Measurements from ENCODE around the gene ATP6V1B1. TPM values are rescaled to one million over a fixed set of nuclear protein-coding genes. Genes with fewer than 3 reads are reported as not detected.
"Not testable (repeated sequence)": the region's sequence is repeated elsewhere in the genome, so short reads cannot be mapped to it uniquely, and the experiment has no call there.

Gene ATP6V1B1
- total and polyA plus RNA-seq, 2 experiments from 2014 or later: not detected

- no peak for TF ChIP-seq ZNF462 (CRISPR knock-in tag; IDR thresholded peaks at IDR 0.05)
Measured at GRCh38 chr2:71008342-71008741, 72.6 kb downstream of the ATP6V1B1 start (continued).

- H4K20me1 ChIP-seq (replicated peaks; ENCODE audit: insufficient read depth); H3K27me3 Mint-ChIP-seq (ENCODE audit: insufficient read depth, low read depth, poor library complexity); H3K4me1 ChIP-seq (ENCODE audit: insufficient read depth); DNase-seq (ENCODE audit: low spot score); H3K9me3 Mint-ChIP-seq; H3K4me1 Mint-ChIP-seq; H3K79me2 ChIP-seq (replicated peaks; ENCODE audit: insufficient read depth); H3K27ac ChIP-seq (ENCODE audit: low read depth); H3K9me2 ChIP-seq (ENCODE audit: insufficient read depth); H3F3A ChIP-seq (replicated peaks; ENCODE audit: low read depth); H3K4me3 Mint-ChIP-seq; H3K4me2 ChIP-seq; ATAC-seq; H3K27ac Mint-ChIP-seq; H2AFZ ChIP-seq; H3K27me3 ChIP-seq (ENCODE audit: insufficient read depth); H3K4me3 ChIP-seq; H3K36me3 ChIP-seq (ENCODE audit: insufficient read depth); H3K36me3 Mint-ChIP-seq (ENCODE audit: low read depth): not testable (repeated sequence)
Measured at GRCh38 chr2:71011786-71012185, 76.1 kb downstream of the ATP6V1B1 start.

Small RNAs within 50 kb of the gene (small RNA-seq; reads per million reads assigned to genes)
- gene RF02272 (ENCODE audit: low replicate concordance) (not detected), gene RN7SL160P (ENCODE audit: low replicate concordance) (not detected)

Other genes starting within 250 kb of the ATP6V1B1 start
- gene ADD2, start 167.7 kb upstream of the ATP6V1B1 start, total RNA-seq (2014; rRNA removed; shearing (Covaris generic)): 138 and 223 TPM in 2 replicates
- 34.6 and 40.2 TPM in 2 replicates for gene ADD2, start 167.7 kb upstream of the ATP6V1B1 start, polyA plus RNA-seq (2016; fragmentation: Nextera tagmentation; extraction: Ambion mirVana)
- gene FIGLA, start 145.3 kb upstream of the ATP6V1B1 start, total RNA-seq (2014; rRNA removed; shearing (Covaris generic)): not detected in 2 replicates
- gene FIGLA, start 145.3 kb upstream of the ATP6V1B1 start, polyA plus RNA-seq (2016; fragmentation: Nextera tagmentation; extraction: Ambion mirVana): not detected in 2 replicates
- gene CLEC4F, start 115.3 kb upstream of the ATP6V1B1 start, total RNA-seq (2014; rRNA removed; shearing (Covaris generic)): not detected in 2 replicates
- not detected in 2 replicates for gene CLEC4F, start 115.3 kb upstream of the ATP6V1B1 start, polyA plus RNA-seq (2016; fragmentation: Nextera tagmentation; extraction: Ambion mirVana)
- gene CD207, start 100.1 kb upstream of the ATP6V1B1 start, total RNA-seq (2014; rRNA removed; shearing (Covaris generic)): not detected in 2 replicates
- gene CD207, start 100.1 kb upstream of the ATP6V1B1 start, polyA plus RNA-seq (2016; fragmentation: Nextera tagmentation; extraction: Ambion mirVana): not detected in 2 replicates
- gene VAX2, start 35.3 kb upstream of the ATP6V1B1 start, total RNA-seq (2014; rRNA removed; shearing (Covaris generic)): 0.31 TPM in 1 of 2 replicates, not detected in the other
- gene VAX2, start 35.3 kb upstream of the ATP6V1B1 start, polyA plus RNA-seq (2016; fragmentation: Nextera tagmentation; extraction: Ambion mirVana): not detected in 2 replicates
- 0.73 and 1.3 TPM in 2 replicates for gene ANKRD53, start 42.7 kb downstream of the ATP6V1B1 start, total RNA-seq (2014; rRNA removed; shearing (Covaris generic))
- 0.32 and 0.59 TPM in 2 replicates for gene ANKRD53, start 42.7 kb downstream of the ATP6V1B1 start, polyA plus RNA-seq (2016; fragmentation: Nextera tagmentation; extraction: Ambion mirVana)
- 17.5 and 22.8 TPM in 2 replicates for gene TEX261, start 59.0 kb downstream of the ATP6V1B1 start, total RNA-seq (2014; rRNA removed; shearing (Covaris generic))
- gene TEX261, start 59.0 kb downstream of the ATP6V1B1 start, polyA plus RNA-seq (2016; fragmentation: Nextera tagmentation; extraction: Ambion mirVana): 5.7 and 6.0 TPM in 2 replicates
- 24.3 and 55.6 TPM in 2 replicates for gene NAGK, start 132.7 kb downstream of the ATP6V1B1 start, total RNA-seq (2014; rRNA removed; shearing (Covaris generic))
- gene NAGK, start 132.7 kb downstream of the ATP6V1B1 start, polyA plus RNA-seq (2016; fragmentation: Nextera tagmentation; extraction: Ambion mirVana): 47.0 and 48.0 TPM in 2 replicates
- 8.4 and 9.9 TPM in 2 replicates for gene MCEE, start 194.3 kb downstream of the ATP6V1B1 start, total RNA-seq (2014; rRNA removed; shearing (Covaris generic))
- gene MCEE, start 194.3 kb downstream of the ATP6V1B1 start, polyA plus RNA-seq (2016; fragmentation: Nextera tagmentation; extraction: Ambion mirVana): 26.2 and 31.1 TPM in 2 replicates
- 23.8 and 24.9 TPM in 2 replicates for gene MPHOSPH10, start 194.7 kb downstream of the ATP6V1B1 start, total RNA-seq (2014; rRNA removed; shearing (Covaris generic))
- gene MPHOSPH10, start 194.7 kb downstream of the ATP6V1B1 start, polyA plus RNA-seq (2016; fragmentation: Nextera tagmentation; extraction: Ambion mirVana): 53.7 and 64.8 TPM in 2 replicates